PC-3 (cell line): ENCODE data around the gene CPT2. TPM values are rescaled to one million over a fixed set of nuclear protein-coding genes. Genes with fewer than 3 reads are reported as not detected.

Source experiments
- ATAC-seq: fragments of 200-7000 bp; cut with Tn5 transposase; 2 replicates; pipeline ENCODE4 v1.9.1; 2020; ENCODE audit warnings: mild to moderate bottlenecking, moderate library complexity
- BruUV-seq: library from RNA; stranded (reverse); fragments of 400-500 nt; replicated peaks from 2 replicates; lab custom pipeline; 2021; lab: Mats Ljungman, UMichigan
- CTCF ChIA-PET: fragments of 300-600 bp; sonication (Branson Sonifier 250); formaldehyde crosslinking; loops from one replicate; lab custom pipeline; 2022; ENCODE audit warnings: antibody characterized with exemption; lab: Charles Lee
- POLR2A ChIA-PET: fragments of 300-600 bp; sonication (Branson Sonifier 250); formaldehyde crosslinking; loops from one replicate; lab custom pipeline; 2022; ENCODE audit warnings: antibody characterized with exemption; ENCODE audit not compliant: unreplicated experiment; lab: Charles Lee
- DNase-seq: peaks from one replicate; pipeline ENCODE4 v3.0.0-alpha.2; 2015
- H2AFZ ChIP-seq: fragments of 300-600 bp; sonication (generic); 2 replicates; pipeline ENCODE4 v1.6.0; 2016; ENCODE audit warnings: antibody characterized with exemption, low read length
- H3F3A ChIP-seq: fragments of 300-600 bp; sonication (generic); one replicate; pipeline ENCODE4 v1.6.0; 2017; ENCODE audit warnings: antibody characterized with exemption, low read length, control low read depth, mild to moderate bottlenecking; ENCODE audit not compliant: unreplicated experiment
- H3K27ac ChIP-seq: fragments of 300-600 bp; sonication (generic); 2 replicates; pipeline ENCODE4 v1.5.1; 2016; ENCODE audit warnings: mild to moderate bottlenecking, low read length
- H3K27me3 ChIP-seq: fragments of 300-600 bp; sonication (generic); 2 replicates; pipeline ENCODE4 v1.6.1; 2016; ENCODE audit warnings: low read length, mixed read lengths
- H3K36me3 ChIP-seq: fragments of 300-600 bp; sonication (generic); 2 replicates; pipeline ENCODE4 v1.6.1; 2016; ENCODE audit warnings: low read depth, mixed run types, low read length, mixed read lengths
- H3K4me1 ChIP-seq: fragments of 300-600 bp; sonication (generic); 2 replicates; pipeline ENCODE4 v1.5.1; 2016; ENCODE audit warnings: low read length; ENCODE audit not compliant: insufficient read depth
- H3K4me2 ChIP-seq: fragments of 300-600 bp; sonication (generic); 2 replicates; pipeline ENCODE4 v1.6.0; 2016; ENCODE audit warnings: low read length
- H3K4me3 ChIP-seq: fragments of 300-600 bp; sonication (generic); 2 replicates; pipeline ENCODE4 v1.5.1; 2016; ENCODE audit warnings: mild to moderate bottlenecking, low read length, mixed read lengths
- H3K79me2 ChIP-seq: fragments of 300-600 bp; sonication (generic); 2 replicates; pipeline ENCODE4 v1.6.1; 2017; ENCODE audit warnings: low read length, mixed read lengths
- H3K9ac ChIP-seq: fragments of 300-600 bp; sonication (generic); 2 replicates; pipeline ENCODE4 v1.6.0; 2016; ENCODE audit warnings: mild to moderate bottlenecking, low read length
- H3K9me2 ChIP-seq: fragments of 300-600 bp; sonication (generic); replicated peaks from 2 replicates; pipeline ENCODE4 v1.6.1; 2016; ENCODE audit warnings: mixed run types, low read length, mixed read lengths
- H3K9me3 ChIP-seq: fragments of 300-600 bp; sonication (generic); 2 replicates; pipeline ENCODE4 v1.6.1; 2016; ENCODE audit warnings: low read length, mixed read lengths
- H4K20me1 ChIP-seq: fragments of 300-600 bp; sonication (generic); 2 replicates; pipeline ENCODE4 v1.6.1; 2016; ENCODE audit warnings: low read length, mixed read lengths
- EZH2 ChIP-seq: fragments of 300-600 bp; sonication (generic); IDR thresholded peaks from one replicate; pipeline ENCODE4 v1.6.1; 2017; ENCODE audit warnings: antibody characterized with exemption, mild to moderate bottlenecking, low read length; ENCODE audit not compliant: unreplicated experiment
- EZH2phosphoT487 ChIP-seq: fragments of 300-600 bp; sonication (generic); IDR thresholded peaks from 2 replicates; pipeline ENCODE4 v1.6.1; 2018; ENCODE audit warnings: mild to moderate bottlenecking, antibody characterized with exemption, low read length, borderline replicate concordance
- intact Hi-C: fragments of 100-400 bp; cut with micrococcal nuclease; formaldehyde crosslinking; loops from 2 replicates; pipeline ENCODE4 v1.9.0; 2023
- total RNA-seq: library from RNA; depleted of rRNA; stranded (reverse); fragments of >200 nt; gene quantifications from 2 replicates; pipeline ENCODE4 v1.2.3, GENCODE V29; 2014
- TF ChIP-seq, protein P1 (sequence below): fragments of 300-600 bp; sonication (generic); conservative IDR thresholded peaks from 2 replicates; pipeline ENCODE4 v1.5.1; 2017; ENCODE audit warnings: antibody characterized with exemption, low read depth, mild to moderate bottlenecking, low read length

The CPT2 gene
- total RNA-seq, 1 experiment from 2014 or later = 27.1 TPM

DNA sequence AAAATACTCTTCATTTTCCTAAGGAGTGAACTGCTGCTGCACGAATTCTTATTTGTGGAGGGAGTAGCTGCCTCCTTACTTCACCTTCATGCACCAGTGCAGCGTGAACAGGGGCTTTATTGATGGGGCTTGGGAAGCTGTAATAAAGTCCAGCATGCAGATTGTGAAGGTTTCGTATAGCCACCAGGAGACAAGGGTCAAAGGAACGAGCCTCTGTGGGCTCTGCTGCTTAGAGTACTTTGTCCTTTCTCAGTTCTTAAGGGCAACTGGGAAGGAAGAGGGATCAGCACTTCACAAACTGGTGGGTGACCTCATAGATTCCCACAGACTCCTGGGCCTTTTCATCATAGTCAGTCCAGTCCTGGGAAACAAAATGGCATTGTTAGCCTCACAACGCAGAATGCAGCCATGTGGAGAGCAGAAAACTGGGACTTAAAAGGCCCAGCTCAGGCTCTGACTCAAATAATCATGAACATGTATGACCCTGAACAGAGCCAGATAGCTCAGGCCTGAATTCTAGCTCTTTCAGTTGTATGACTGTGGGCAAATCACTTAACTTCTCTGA is 17.8 kb downstream of the CPT2 start:
- Histone ChIP-seq H3K27me3 (no peaks in the 10 kb centered on the region), H4K20me1 (no peaks in the 10 kb centered on the region), H3F3A (no peaks in the 10 kb centered on the region), H2AFZ (no peak overlapping the region), H3K4me3 (no peak overlapping the region), H3K9ac (no peak overlapping the region), H3K27ac (no peak overlapping the region), H3K9me3 (no peaks in the 10 kb centered on the region), H3K9me2 (no peaks in the 10 kb centered on the region), H3K79me2 (peaks cover 9% of the 10 kb centered on the region), H3K4me2 (no peak overlapping the region), H3K4me1 (peaks cover 6% of the 10 kb centered on the region), H3K36me3 (peaks cover 22% of the 10 kb centered on the region)
- no peak for TF ChIP-seq EZH2phosphoT487
- no peak for ATAC-seq
- ChIA-PET POLR2A (interaction anchor here (0.6 kb wide), 1 partner anchor 18 kb away, joined by 3 read pairs; no protein-coding TSS in a partner anchor), CTCF (no interaction called here)
- DNase-seq = no peak
- intact Hi-C loops = no loop called here
- no TSS peak for BruUV-seq

DNA sequence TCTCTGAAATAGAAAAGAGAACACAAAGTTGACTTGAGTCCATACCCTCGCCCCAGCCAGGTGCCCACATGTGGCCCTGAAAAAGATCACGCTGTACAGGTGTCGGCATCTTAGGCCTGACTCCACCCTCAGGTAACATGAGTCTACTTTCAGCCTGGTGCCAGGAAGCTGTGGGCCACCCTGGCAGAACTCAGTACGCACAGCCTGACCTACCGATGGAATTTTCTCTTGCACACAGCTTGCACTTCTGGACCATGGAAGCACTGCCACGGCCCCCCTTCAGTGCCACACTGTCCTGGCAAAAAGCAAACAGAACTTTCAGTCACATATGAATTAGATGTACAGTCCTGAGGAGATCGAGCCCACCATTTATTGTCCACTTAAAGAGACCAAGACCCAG is 21.6 kb downstream of the CPT2 start:
- H3K27me3 ChIP-seq = no peaks in the 10 kb centered on the region
- no peaks in the 10 kb centered on the region for H4K20me1 ChIP-seq
- no peak overlapping the region for H3K4me2 ChIP-seq
- no peak overlapping the region for H2AFZ ChIP-seq
- H3K9me2 ChIP-seq = no peaks in the 10 kb centered on the region
- CTCF ChIA-PET = no interaction called here
- no peak overlapping the region for H3K4me3 ChIP-seq
- TF ChIP-seq, protein P1, sequence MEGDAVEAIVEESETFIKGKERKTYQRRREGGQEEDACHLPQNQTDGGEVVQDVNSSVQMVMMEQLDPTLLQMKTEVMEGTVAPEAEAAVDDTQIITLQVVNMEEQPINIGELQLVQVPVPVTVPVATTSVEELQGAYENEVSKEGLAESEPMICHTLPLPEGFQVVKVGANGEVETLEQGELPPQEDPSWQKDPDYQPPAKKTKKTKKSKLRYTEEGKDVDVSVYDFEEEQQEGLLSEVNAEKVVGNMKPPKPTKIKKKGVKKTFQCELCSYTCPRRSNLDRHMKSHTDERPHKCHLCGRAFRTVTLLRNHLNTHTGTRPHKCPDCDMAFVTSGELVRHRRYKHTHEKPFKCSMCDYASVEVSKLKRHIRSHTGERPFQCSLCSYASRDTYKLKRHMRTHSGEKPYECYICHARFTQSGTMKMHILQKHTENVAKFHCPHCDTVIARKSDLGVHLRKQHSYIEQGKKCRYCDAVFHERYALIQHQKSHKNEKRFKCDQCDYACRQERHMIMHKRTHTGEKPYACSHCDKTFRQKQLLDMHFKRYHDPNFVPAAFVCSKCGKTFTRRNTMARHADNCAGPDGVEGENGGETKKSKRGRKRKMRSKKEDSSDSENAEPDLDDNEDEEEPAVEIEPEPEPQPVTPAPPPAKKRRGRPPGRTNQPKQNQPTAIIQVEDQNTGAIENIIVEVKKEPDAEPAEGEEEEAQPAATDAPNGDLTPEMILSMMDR = no peak
- TF ChIP-seq EZH2phosphoT487 (no peak), EZH2 (no peak)
- H3K36me3 ChIP-seq = peaks cover 11% of the 10 kb centered on the region
- H3K27ac ChIP-seq = no peak overlapping the region
- POLR2A ChIA-PET = interaction anchor here (0.5 kb wide), 1 partner anchor 13 kb away, joined by 5 read pairs; no protein-coding TSS in a partner anchor
- no TSS peak for BruUV-seq
- no peak for DNase-seq
- no peak for ATAC-seq
- no peak overlapping the region for H3K9ac ChIP-seq
- H3K9me3 ChIP-seq = no peaks in the 10 kb centered on the region
- H3F3A ChIP-seq = no peaks in the 10 kb centered on the region
- peaks cover 13% of the 10 kb centered on the region for H3K79me2 ChIP-seq
- H3K4me1 ChIP-seq = peaks cover 16% of the 10 kb centered on the region
- intact Hi-C loops = no loop called here

- Histone ChIP-seq H3F3A (no peaks in the 10 kb centered on the region), H3K4me3 (peak overlapping the region; percentile 79), H3K9me2 (no peaks in the 10 kb centered on the region), H3K36me3 (no peaks in the 10 kb centered on the region), H3K27ac (0 out of 2 replicates have a peak overlapping the region, but pooled peaks have one; percentile 81), H3K9ac (peak overlapping the region; percentile 94), H3K4me2 (peak overlapping the region; percentile 94), H2AFZ (peak overlapping the region; percentile 83), H3K4me1 (peaks cover 16% of the 10 kb centered on the region), H3K27me3 (no peaks in the 10 kb centered on the region), H3K79me2 (peaks cover 13% of the 10 kb centered on the region), H4K20me1 (no peaks in the 10 kb centered on the region), H3K9me3 (no peaks in the 10 kb centered on the region)
- TF ChIP-seq EZH2 = no peak
- TF ChIP-seq EZH2phosphoT487 = no peak
- TF ChIP-seq, protein P1 = no peak
- ATAC-seq = no peak
- DNase-seq = no peak
- POLR2A ChIA-PET = interaction anchor here (0.6 kb wide), 1 partner anchor 351 kb away, joined by 3 read pairs; no protein-coding TSS in a partner anchor
- intact Hi-C loops = loop anchor here (1.0 kb wide), 1 partner anchor 19 kb away; the partner anchor contains the start of gene MAGOH
- CTCF ChIA-PET = no interaction called here
- BruUV-seq = TSS peak; percentile 77
Observed at GRCh38 chr1:53219711-53220110, 23.1 kb downstream of the CPT2 start.
